Measurements from ENCODE around the gene RPS8. TPM values are rescaled to one million over a fixed set of nuclear protein-coding genes. Genes with fewer than 3 reads are reported as not detected.
"Not testable (repeated sequence)": the region's sequence is repeated elsewhere in the genome, so short reads cannot be mapped to it uniquely, and the experiment has no call there.

The RPS8 gene
- total RNA-seq (1,000 to 10,000 TPM in 1 of 4 donors, 100 to 1,000 TPM in 3; 848 to 1,081 (median 910) TPM), polyA plus RNA-seq (1,144 TPM)
- long read RNA-seq, donor 1, transcript RPS8-202 (6 exons, 881 nt): major isoform, 227 of 285 reads
- long read RNA-seq, donor 1, transcript RPS8-207 (5 exons, 1,115 nt): minor isoform, 29 of 285 reads
- long read RNA-seq, donor 1, partial matches to known transcripts: 22 of 285 reads
- long read RNA-seq, donor 1, other reads (novel, unspliced or antisense): 4 of 285 reads
- long read RNA-seq, donor 2, transcript RPS8-202 (6 exons, 881 nt): major isoform, 275 of 333 reads
- long read RNA-seq, donor 2, transcript RPS8-207 (5 exons, 1,115 nt): minor isoform, 38 of 333 reads
- long read RNA-seq, donor 2, partial matches to known transcripts: 14 of 333 reads
- long read RNA-seq, donor 2, other reads (novel, unspliced or antisense): 3 of 333 reads
- long read RNA-seq, donor 3, transcript RPS8-207 (5 exons, 1,115 nt): minor isoform, 12 of 107 reads
- long read RNA-seq, donor 3, transcript RPS8-202 (6 exons, 881 nt): major isoform, 49 of 107 reads
- long read RNA-seq, donor 3, partial matches to known transcripts: 40 of 107 reads
- long read RNA-seq, donor 3, other reads (novel, unspliced or antisense): 2 of 107 reads
- long read RNA-seq, donor 4, transcript RPS8-202 (6 exons, 881 nt): major isoform, 184 of 210 reads
- long read RNA-seq, donor 4, transcript RPS8-207 (5 exons, 1,115 nt): minor isoform, 16 of 210 reads
- long read RNA-seq, donor 4, partial matches to known transcripts: 5 of 210 reads
- long read RNA-seq, donor 4, other reads (novel, unspliced or antisense): 2 of 210 reads

DNA sequence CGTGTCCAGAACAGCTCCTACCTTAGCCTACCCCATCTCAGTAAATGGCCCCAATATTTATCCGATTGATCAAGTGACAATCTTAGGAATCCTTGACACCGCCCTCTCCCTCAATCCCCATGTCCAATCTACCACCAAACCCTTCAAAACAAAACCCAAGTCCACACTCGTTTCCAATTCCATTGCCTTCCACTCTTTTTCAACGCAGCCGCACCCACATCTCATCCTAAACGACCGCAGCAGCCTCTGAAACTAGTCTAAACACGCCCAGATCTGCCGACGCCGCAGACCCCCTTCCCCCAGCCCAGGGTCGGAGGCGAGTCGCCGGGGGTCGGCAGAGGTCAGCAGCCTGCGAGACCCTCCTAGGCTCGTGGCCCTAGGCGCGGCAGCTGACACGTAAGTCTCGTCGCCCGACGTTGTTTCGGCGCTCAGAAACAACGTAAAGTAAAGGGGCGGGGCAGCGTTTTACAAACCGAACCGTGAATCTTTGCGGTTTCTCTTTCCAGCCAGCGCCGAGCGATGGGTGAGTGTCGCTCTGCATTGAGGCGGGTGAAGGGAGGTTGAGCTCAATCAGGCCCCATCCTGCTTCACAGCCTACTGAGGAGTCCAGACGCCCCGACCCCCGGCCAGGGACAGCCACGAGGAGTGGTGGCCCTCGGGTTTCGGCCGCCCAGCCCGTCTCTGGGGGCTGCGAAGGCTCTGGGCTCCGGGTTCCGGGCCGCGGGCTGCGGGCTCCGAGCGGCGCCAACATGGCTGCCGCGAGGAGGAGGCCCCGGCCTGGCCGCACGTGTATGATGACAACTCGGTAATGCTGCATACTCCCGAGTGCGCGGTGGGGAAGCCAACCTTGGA is at the start of gene RPS8:
Gene RPS8 (plus strand): TSS at position 463 of the 852 bp plus-strand sequence. CDS start 57 bp downstream, at position 520.
- intact Hi-C loops (cut with DNase I): no loop called here
- Histone ChIP-seq H3K4me3 (ENCODE audit: low read length) (peak within 1 kb of the TSS; percentile 88), H3K27me3 (ENCODE audit: control insufficient read depth, insufficient read depth) (no peaks in the 10 kb centered on the region), H3K27ac (ENCODE audit: low read length) (peak within 1 kb of the TSS; percentile 95), H3K4me1 (ENCODE audit: control insufficient read depth, insufficient read depth, low read length) (no peaks in the 10 kb centered on the region), H3K9me3 (ENCODE audit: control insufficient read depth, low read length) (no peaks in the 10 kb centered on the region)
- ATAC-seq (peak; percentile 91 to 94), DNase-seq (peak; percentile 92 to 96 (median 93))
- WGBS: under 1% methylated on average over 65 of the region's 65 CpGs

DNA sequence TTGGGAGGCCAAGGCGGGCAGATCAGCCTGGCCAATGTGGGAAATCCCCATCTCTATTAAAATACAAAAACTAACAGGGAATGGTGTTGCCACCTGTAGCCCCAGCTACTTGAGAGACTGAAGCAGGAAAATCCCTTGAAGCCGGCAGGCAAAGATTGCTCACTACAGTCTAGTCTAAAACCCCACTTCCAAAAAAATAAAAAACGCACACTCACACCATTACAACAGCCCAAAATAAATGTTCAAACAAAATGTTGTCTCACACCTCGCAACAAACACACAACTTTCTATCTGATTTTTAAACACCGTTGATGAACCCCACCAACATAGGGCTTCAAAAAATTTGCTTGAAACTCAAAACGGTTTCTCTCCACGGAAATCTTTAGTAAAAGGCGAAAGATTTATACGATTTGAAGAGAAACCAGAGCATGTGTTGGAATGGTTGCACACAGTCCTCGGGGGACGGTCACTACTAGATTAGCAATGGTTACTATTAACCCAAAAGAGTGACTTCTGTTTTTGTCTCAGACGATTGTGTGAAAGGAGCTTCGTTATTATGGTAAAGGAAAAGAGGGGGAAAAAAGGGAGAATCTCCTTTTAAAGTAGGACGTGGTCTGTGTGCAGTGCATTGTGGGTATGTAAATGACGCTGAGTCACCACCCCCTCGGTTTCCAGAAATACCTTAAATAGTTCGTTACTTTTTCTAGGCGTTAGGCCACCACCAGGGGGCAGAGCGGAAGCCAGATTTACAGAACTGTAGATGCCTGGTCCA is 44.4 kb upstream of the RPS8 start, which contains the start of gene RNU5D-1:
Gene RNU5D-1 (minus strand): TSS at position 430 of the 772 bp plus-strand sequence.
- no peaks in the 10 kb centered on the region for H3K9me3 ChIP-seq (ENCODE audit: control insufficient read depth, low read length)
- DNase-seq (peak; percentile 93 to 97 (median 95)), ATAC-seq (peak; percentile 86 to 88)
- intact Hi-C loops (cut with DNase I): no loop called here
- peaks cover 2% of the 10 kb centered on the region for H3K4me1 ChIP-seq (ENCODE audit: control insufficient read depth, insufficient read depth, low read length)
- no peaks in the 10 kb centered on the region for H3K27me3 ChIP-seq (ENCODE audit: control insufficient read depth, insufficient read depth)
- WGBS: 2% methylated on average over 19 of the region's 19 CpGs
- H3K4me3 ChIP-seq (ENCODE audit: low read length): peak within 1 kb of the TSS; percentile 45
- peak within 1 kb of the TSS; percentile 88 for H3K27ac ChIP-seq (ENCODE audit: low read length)

DNA sequence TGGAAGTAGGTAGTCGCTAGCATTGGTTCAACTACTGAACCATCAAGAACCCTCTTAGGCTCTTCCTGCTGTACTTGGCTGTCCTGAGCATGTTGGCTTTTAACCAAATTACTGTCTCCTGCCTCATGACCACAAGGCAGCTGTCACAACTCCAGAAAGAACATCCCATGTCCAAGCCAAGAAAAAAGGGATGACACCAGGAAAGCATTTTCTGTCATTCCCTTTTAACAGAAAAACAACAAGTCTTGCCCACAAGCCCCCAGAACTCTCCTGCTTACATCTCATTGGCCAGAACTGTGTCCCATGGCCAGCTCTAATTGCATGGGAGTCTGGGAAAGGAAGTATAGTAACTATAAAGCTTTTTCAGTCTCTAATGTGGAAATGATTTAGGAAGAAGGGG is 42.0 kb upstream of the RPS8 start:
- peaks cover 2% of the 10 kb centered on the region for H3K4me1 ChIP-seq (ENCODE audit: control insufficient read depth, insufficient read depth, low read length)
- ATAC-seq (no peak), DNase-seq (no peak)
- H3K4me3 ChIP-seq (ENCODE audit: low read length): no peak overlapping the region
- H3K9me3 ChIP-seq (ENCODE audit: control insufficient read depth, low read length): no peaks in the 10 kb centered on the region
- H3K27ac ChIP-seq (ENCODE audit: low read length): no peak overlapping the region
- intact Hi-C loops (cut with DNase I): no loop called here
- WGBS: 17% methylated on average over 1 of the region's 1 CpG
- no peaks in the 10 kb centered on the region for H3K27me3 ChIP-seq (ENCODE audit: control insufficient read depth, insufficient read depth)

DNA sequence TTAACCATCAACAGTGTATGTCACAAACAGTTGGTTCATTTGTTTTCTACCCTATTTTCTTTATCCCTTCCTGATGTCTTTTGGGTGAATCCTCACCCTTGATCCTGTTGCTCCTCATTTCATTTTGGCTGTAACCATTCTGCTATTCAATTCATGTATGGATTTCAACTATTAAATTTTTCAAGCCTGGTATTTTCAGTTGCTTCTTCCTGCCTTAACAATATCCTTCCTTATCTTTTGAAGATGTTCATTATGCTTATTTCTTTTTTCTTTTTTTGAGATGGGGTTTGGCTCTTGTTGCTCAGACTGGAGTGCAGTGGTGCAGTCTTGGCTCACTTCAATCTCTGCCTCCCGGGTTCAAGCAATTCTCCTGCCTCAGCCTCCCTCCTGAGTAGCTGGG is 41.6 kb upstream of the RPS8 start:
- no peak overlapping the region for H3K4me3 ChIP-seq (ENCODE audit: low read length)
- 65% methylated on average over 1 of the region's 1 CpG for WGBS
- no peaks in the 10 kb centered on the region for H3K27me3 ChIP-seq (ENCODE audit: control insufficient read depth, insufficient read depth)
- ATAC-seq (no peak), DNase-seq (no peak)
- no peak overlapping the region for H3K27ac ChIP-seq (ENCODE audit: low read length)
- peaks cover 2% of the 10 kb centered on the region for H3K4me1 ChIP-seq (ENCODE audit: control insufficient read depth, insufficient read depth, low read length)
- H3K9me3 ChIP-seq (ENCODE audit: control insufficient read depth, low read length): no peaks in the 10 kb centered on the region
- intact Hi-C loops (cut with DNase I): no loop called here

DNA sequence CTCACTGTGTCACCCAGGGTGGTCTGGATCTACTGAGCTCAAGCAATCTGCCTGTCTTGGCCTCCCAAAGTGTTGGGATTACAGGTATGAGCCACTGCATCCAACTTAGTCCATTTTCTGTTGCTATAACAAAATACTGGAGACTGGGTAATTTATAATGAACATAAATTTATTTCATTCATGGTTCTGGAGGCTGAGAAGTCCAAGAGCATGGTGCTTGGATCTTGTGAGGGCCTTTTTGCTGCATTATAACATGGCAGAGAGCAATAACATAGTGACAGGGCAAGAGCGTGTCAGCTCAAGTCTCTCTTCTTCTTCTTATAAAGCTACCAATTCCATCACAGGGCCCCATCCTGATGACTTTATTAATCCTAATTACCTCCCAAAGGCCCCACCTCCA is 39.3 kb upstream of the RPS8 start:
- no peak overlapping the region for H3K27ac ChIP-seq (ENCODE audit: low read length)
- DNase-seq: no peak
- H3K9me3 ChIP-seq (ENCODE audit: control insufficient read depth, low read length): no peaks in the 10 kb centered on the region
- no peak overlapping the region for H3K4me3 ChIP-seq (ENCODE audit: low read length)
- WGBS: 95% methylated on average over 1 of the region's 1 CpG
- H3K4me1 ChIP-seq (ENCODE audit: control insufficient read depth, insufficient read depth, low read length): no peaks in the 10 kb centered on the region
- intact Hi-C loops (cut with DNase I): no loop called here
- no peaks in the 10 kb centered on the region for H3K27me3 ChIP-seq (ENCODE audit: control insufficient read depth, insufficient read depth)
- ATAC-seq: no peak

DNA sequence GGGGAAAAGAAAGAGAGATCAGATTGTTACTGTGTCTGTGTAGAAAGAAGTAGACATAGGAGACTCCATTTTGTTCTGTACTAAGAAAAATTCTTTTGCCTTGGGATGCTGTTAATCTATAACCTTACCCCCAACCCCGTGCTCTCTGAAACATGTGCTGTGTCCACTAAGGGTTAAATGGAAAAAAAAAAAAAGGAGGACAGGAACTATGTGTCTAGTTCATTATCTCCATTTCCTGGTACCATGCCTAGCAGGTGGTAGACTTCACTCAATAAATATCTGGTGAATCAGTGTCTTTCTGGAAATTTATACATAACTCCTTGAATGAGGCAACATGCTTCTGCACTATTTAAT is 36.4 kb upstream of the RPS8 start:
- H3K27me3 ChIP-seq (ENCODE audit: control insufficient read depth, insufficient read depth); intact Hi-C loops (cut with DNase I); H3K4me1 ChIP-seq (ENCODE audit: control insufficient read depth, insufficient read depth, low read length); H3K9me3 ChIP-seq (ENCODE audit: control insufficient read depth, low read length); ATAC-seq; DNase-seq: not testable (repeated sequence)
- Histone ChIP-seq H3K27ac (ENCODE audit: low read length) (peak overlapping the region; percentile 100), H3K4me3 (ENCODE audit: low read length) (peak overlapping the region; percentile 89)
- 86% methylated on average over 1 of the region's 1 CpG for WGBS

DNA sequence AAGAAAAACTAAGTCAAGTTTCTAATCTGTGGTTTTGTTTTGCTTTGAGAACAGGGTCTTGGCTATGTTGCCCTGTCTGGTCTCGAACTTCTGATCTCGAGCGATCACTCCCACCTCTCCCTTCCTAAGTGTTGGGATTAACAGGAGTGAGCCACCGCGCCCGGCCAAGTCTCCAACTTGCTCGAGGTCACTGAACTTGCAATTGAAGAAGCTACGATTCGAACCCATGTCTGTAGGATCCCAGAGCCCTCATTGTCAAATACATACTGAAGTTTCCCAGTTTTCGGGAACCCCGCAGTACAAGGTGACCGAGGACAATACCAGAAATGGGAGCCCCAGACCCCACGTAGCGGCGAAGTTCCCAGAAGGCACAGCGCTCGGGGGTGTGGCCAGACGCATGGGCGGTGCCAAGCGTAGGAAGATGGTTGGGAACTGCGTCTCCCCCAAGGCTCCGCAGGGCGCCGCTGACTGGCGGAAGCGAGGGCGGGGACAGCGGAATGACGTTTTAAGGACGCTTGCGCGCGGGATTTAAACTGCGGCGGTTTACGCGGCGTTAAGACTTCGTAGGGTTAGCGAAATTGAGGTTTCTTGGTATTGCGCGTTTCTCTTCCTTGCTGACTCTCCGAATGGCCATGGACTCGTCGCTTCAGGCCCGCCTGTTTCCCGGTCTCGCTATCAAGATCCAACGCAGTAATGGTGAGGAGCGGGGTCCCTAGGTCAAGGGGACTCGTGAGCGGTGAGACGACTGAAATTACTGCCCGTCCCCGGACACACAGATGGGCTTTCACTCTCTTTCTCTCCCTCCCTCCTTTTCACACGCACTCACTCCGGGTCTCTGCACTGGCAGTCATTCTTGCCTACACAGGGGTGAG is 35.8 kb upstream of the RPS8 start, which contains the start of gene KIF2C:
Gene KIF2C (plus strand): TSS at position 531 of the 872 bp plus-strand sequence. CDS start 96 bp downstream, at position 627.
- intact Hi-C loops (cut with DNase I): loop anchor here in 1 of 4 donors (10.0 kb wide), 1 partner anchor 755 kb away; the partner anchor contains the start of gene TESK2
- WGBS: under 1% methylated on average over 57 of the region's 57 CpGs

DNA sequence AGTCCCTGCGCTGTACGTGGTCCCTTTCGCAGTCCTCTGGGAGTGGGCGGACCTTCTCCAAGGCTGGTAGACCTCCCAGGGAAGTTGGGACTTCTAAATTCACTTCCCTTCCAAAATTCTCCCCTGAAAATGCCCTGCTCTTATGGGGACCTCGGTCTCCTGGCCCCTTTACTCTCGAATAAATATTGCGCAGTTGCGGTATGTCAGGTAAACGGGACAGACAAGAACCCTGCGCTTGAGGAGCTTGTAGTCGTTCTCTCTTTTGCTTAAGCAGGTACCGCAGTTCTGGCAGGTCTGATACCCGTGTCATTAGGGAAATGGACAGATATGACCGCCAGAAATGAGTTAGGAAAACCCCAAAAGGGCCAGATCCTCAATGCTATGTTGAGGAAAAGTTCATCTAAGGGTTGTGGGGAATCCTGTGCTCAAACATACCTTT is 35.1 kb upstream of the RPS8 start:
- DNase-seq (no peak), ATAC-seq (no peak)
- WGBS: 2% methylated on average over 14 of the region's 14 CpGs
- Histone ChIP-seq H3K27me3 (ENCODE audit: control insufficient read depth, insufficient read depth) (no peaks in the 10 kb centered on the region), H3K27ac (ENCODE audit: low read length) (no peak overlapping the region), H3K4me1 (ENCODE audit: control insufficient read depth, insufficient read depth, low read length) (no peaks in the 10 kb centered on the region), H3K4me3 (ENCODE audit: low read length) (peak overlapping the region; percentile 41), H3K9me3 (ENCODE audit: control insufficient read depth, low read length) (no peaks in the 10 kb centered on the region)
- intact Hi-C loops (cut with DNase I): loop anchor here in 1 of 4 donors (10.0 kb wide), 1 partner anchor 755 kb away; the partner anchor contains the start of gene TESK2

More for the DNA sequence above, 35.8 kb upstream of the RPS8 start, which contains the start of gene KIF2C:
- H3K4me3 ChIP-seq (ENCODE audit: low read length): peak within 1 kb of the TSS; percentile 89
- no peaks in the 10 kb centered on the region for H3K9me3 ChIP-seq (ENCODE audit: control insufficient read depth, low read length)
- peak; percentile 98 to 99 (median 99) for DNase-seq
- H3K27me3 ChIP-seq (ENCODE audit: control insufficient read depth, insufficient read depth): no peaks in the 10 kb centered on the region
- peak; percentile 99 to 100 for ATAC-seq
- H3K27ac ChIP-seq (ENCODE audit: low read length): peak within 1 kb of the TSS; percentile 100
- no peaks in the 10 kb centered on the region for H3K4me1 ChIP-seq (ENCODE audit: control insufficient read depth, insufficient read depth, low read length)

DNA sequence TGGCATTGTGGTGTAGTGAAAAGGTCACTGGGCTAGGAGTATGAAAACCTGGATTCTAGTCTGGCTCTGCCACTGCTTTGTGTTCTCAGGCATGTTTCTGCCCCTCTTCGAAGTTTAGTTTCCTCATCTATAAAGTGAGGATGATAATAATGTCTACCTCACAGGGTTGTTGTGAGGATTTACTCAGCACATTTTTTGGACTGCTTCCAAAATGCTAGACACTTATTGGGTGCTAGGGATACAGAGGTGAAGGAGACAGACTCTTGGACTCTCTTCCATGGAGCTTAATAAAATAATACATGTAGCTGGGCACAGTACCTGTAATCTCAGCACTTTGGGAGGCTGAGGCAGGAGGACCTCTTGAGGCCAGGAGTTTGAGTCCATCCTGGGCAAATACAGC is 32.1 kb upstream of the RPS8 start:
- intact Hi-C loops (cut with DNase I): loop anchor here in 1 of 4 donors (10.0 kb wide), 1 partner anchor 752 kb away; the partner anchor contains the start of gene TESK2
- H3K4me1 ChIP-seq (ENCODE audit: control insufficient read depth, insufficient read depth, low read length): no peaks in the 10 kb centered on the region
- no peaks in the 10 kb centered on the region for H3K9me3 ChIP-seq (ENCODE audit: control insufficient read depth, low read length)
- H3K27me3 ChIP-seq (ENCODE audit: control insufficient read depth, insufficient read depth): no peaks in the 10 kb centered on the region
- 87% methylated on average over 1 of the region's 1 CpG for WGBS
- H3K4me3 ChIP-seq (ENCODE audit: low read length): no peak overlapping the region
- H3K27ac ChIP-seq (ENCODE audit: low read length): no peak overlapping the region
- DNase-seq: no peak
- no peak for ATAC-seq
